Testis (tissue), 3 donors: ENCODE measurements around the gene CD244. TPM values are rescaled to one million over a fixed set of nuclear protein-coding genes. Genes with fewer than 3 reads are reported as not detected.

Experiments used
- DNase-seq: peaks from one replicate; pipeline ENCODE4 v3.0.0-alpha.2; 2019
- H3K27ac ChIP-seq, 2 donors: fragments of 200-600 bp; sonication (generic); one replicate each; pipeline ENCODE4 v1.5.1; 2019
- H3K27me3 ChIP-seq: fragments of 200-600 bp; sonication (generic); one replicate; pipeline ENCODE4 v1.5.1; 2019
- H3K36me3 ChIP-seq: fragments of 200-600 bp; sonication (generic); one replicate; pipeline ENCODE4 v1.5.1; 2017; ENCODE audit warnings: low read depth; ENCODE audit errors: missing control alignments
- H3K4me1 ChIP-seq: fragments of 200-600 bp; sonication (generic); one replicate; pipeline ENCODE4 v1.5.1; 2019
- H3K4me3 ChIP-seq, 2 donors: fragments of 200-600 bp; sonication (generic); one replicate each; pipeline ENCODE4 v1.5.1; 2017 to 2019
- H3K9me3 ChIP-seq: fragments of 200-600 bp; sonication (generic); one replicate; pipeline ENCODE4 v1.5.1; 2017
- POLR2A ChIP-seq: fragments of 450-650 bp; IDR thresholded peaks from one replicate; pipeline ENCODE4 v1.6.1; 2017; ENCODE audit warnings: antibody characterized with exemption, mild to moderate bottlenecking, moderate library complexity
- WGBS, 2 donors: methylation state at CpG; one replicate each; pipeline ENCODE4 v1.1.5; 2018; 5-methylcytosine and 5-hydroxymethylcytosine counted together
- intact Hi-C: fragments of 100-400 bp; cut with DNase I; formaldehyde crosslinking; loops from one replicate; pipeline ENCODE4 v1.15.1; 2023; ENCODE audit warnings: low total_unique reads
- polyA plus RNA-seq: library from polyadenylated mRNA; stranded (reverse); fragments of 350-450 nt; fragmentation: Illumina TruSeq; extraction: RNeasy Lipid Tissue Mini Kit (QIAGEN cat#74804); gene quantifications from one replicate; pipeline ENCODE4 v1.2.3, GENCODE V29; 2014; ENCODE audit warnings: low read depth, low replicate concordance; ENCODE audit not compliant: insufficient read depth
- total RNA-seq, 2 donors: library from RNA; depleted of rRNA; stranded (reverse); fragments of >200 nt; gene quantifications; one replicate each; pipeline ENCODE4 v1.2.3, GENCODE V29; 2016
- TF ChIP-seq, protein P1 (sequence below), 3 experiments: fragments of 450-650 bp in 2 of 3; fragments of 200-600 bp in 1 of 3; sonication (generic) in 1 of 3; IDR thresholded peaks; one replicate each; pipeline ENCODE4 v1.5.1; 2016 to 2019; ENCODE audit warnings: antibody characterized with exemption in 3 of 3, mild to moderate bottlenecking in 2 of 3, moderate library complexity in 1 of 3

CD244 gene
- total and polyA plus RNA-seq, 3 donors from 2014 or later: 1.4 to 2.4 (median 2.3) TPM

DNA sequence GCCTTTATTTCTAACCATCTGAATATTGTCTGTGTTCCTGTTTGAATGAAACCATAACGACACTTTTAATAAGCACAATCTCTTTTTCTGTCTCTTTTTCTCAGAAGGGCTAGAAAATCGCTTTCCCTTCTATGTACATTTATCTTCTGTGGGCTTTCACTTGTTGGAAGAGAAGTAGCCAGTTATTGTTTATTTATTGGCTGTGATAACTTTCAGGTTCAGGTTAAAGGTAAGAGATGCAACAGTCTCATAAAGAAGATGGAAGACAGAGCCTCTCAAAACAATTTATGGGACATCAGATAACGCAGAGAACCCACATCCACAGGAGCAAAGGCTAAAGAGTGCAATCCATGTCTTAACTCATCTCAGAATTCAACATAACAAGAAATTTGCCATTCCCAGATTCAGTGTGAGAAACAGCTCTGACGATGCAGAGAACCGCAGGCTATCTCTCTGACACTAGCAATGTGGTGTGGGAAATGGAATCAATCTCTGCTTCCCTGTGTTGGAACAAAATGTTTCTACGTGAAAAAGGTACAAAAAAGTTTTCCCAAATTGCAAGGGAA lies 4.1 kb upstream of the CD244 start:
- intact Hi-C loops: no loop called here
- WGBS, 2 donors: 66 to 75% methylated on average over 6 of the region's 6 CpGs

DNA sequence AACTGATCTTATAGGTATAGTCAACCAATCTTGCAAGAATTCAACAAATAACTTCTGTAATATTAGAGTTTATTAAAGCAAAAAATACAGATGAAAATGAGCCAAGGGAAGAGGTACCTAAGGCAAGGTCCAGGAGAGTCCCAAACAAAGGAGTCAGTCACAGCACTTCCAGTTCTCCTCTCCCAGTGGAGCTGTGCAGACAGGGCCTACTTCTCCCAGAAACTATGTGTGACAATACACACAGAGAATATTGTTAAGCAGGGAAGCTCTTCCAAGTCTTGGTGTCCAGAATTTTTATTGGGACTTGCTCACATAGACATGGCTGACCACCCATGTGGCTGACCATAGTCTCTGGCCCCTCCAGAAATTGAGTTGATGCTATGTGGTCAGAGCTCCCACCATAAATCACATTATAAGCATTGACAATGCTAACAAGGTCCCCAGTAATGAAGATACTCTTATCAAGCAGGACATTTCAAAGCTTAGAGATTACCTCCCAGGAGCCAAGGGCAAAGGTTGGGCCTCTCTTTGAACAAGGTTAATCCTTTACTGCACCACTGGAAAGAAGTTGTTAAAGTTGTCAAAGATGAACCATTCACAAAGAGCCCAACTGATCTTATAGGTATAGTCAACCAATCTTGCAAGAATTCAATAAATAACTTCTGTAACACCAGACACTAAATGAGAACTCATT lies 3.5 kb upstream of the CD244 start:
- H3K4me1 ChIP-seq: peaks cover 6% of the 10 kb centered on the region
- no peaks in the 10 kb centered on the region for H3K27me3 ChIP-seq
- no peaks in the 10 kb centered on the region for H3K9me3 ChIP-seq
- no peak overlapping the region for H3K4me3 ChIP-seq
- intact Hi-C loops: no loop called here
- DNase-seq: no peak
- no peaks in the 10 kb centered on the region for H3K36me3 ChIP-seq
- H3K27ac ChIP-seq: no peak overlapping the region
- TF ChIP-seq, protein P1, sequence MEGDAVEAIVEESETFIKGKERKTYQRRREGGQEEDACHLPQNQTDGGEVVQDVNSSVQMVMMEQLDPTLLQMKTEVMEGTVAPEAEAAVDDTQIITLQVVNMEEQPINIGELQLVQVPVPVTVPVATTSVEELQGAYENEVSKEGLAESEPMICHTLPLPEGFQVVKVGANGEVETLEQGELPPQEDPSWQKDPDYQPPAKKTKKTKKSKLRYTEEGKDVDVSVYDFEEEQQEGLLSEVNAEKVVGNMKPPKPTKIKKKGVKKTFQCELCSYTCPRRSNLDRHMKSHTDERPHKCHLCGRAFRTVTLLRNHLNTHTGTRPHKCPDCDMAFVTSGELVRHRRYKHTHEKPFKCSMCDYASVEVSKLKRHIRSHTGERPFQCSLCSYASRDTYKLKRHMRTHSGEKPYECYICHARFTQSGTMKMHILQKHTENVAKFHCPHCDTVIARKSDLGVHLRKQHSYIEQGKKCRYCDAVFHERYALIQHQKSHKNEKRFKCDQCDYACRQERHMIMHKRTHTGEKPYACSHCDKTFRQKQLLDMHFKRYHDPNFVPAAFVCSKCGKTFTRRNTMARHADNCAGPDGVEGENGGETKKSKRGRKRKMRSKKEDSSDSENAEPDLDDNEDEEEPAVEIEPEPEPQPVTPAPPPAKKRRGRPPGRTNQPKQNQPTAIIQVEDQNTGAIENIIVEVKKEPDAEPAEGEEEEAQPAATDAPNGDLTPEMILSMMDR (IDR thresholded peaks at IDR 0.05): no peak
- no peak for TF ChIP-seq POLR2A

More for the DNA sequence above, 4.1 kb upstream of the CD244 start:
- Histone ChIP-seq H3K9me3 (no peaks in the 10 kb centered on the region), H3K36me3 (no peaks in the 10 kb centered on the region), H3K4me1 (peaks cover 6% of the 10 kb centered on the region), H3K4me3 (no peak overlapping the region), H3K27me3 (no peaks in the 10 kb centered on the region), H3K27ac (no peak overlapping the region)
- no peak for DNase-seq
- no peak for TF ChIP-seq POLR2A

DNA sequence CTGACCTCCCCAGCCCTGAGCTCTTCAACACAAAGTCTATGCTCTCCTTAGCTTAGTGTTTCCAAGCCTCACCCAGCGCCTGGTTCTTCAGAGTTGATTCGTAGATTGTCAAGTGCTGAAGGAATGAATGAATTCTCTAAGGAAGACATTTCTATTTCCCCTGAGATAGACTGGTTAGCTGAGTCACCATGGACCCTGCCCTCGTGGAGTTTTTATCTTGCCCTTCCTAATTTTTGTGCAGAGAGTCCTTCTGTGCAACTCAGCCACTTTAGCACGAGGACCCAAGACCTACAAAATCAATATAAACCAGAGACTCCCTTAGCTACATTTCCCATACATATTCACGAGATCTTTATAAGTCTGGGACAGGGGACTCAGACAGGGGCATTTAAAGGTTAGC lies 2.6 kb upstream of the CD244 start:
- H3K4me3 ChIP-seq: no peak overlapping the region
- H3K27ac ChIP-seq: no peak overlapping the region
- DNase-seq: no peak
- TF ChIP-seq, protein P1 (IDR thresholded peaks at IDR 0.05): no peak
- TF ChIP-seq POLR2A: no peak
- intact Hi-C loops: no loop called here
- no peaks in the 10 kb centered on the region for H3K9me3 ChIP-seq
- no peaks in the 10 kb centered on the region for H3K27me3 ChIP-seq
- peaks cover 6% of the 10 kb centered on the region for H3K4me1 ChIP-seq
- WGBS, 2 donors: 94% methylated on average over 5 of the region's 5 CpGs
- H3K36me3 ChIP-seq: no peaks in the 10 kb centered on the region

DNA sequence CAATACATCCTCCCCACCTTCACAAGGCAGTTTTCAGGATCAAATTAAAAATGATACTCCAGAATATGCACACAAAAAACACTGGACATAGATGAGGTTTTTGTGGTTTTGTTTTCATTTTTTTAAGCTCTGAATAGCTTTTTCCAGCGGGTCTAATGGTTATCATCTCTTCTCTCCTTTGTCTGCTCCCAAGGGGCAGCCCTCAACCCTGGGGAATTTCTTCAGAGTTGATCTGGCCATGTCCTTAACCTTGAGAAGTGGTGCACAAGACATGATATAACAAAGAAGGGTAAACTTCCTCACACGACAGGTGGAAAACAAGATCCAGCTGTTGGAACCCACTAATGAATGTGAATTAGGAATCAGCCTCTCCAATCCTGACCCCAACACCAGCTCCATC lies 1.5 kb upstream of the CD244 start:
- TF ChIP-seq, protein P1 (IDR thresholded peaks at IDR 0.05): no peak
- no peak for TF ChIP-seq POLR2A
- no peaks in the 10 kb centered on the region for H3K27me3 ChIP-seq
- H3K4me3 ChIP-seq: no peak overlapping the region
- H3K9me3 ChIP-seq: no peaks in the 10 kb centered on the region
- intact Hi-C loops: no loop called here
- 44 to 54% methylated on average over 2 of the region's 2 CpGs for WGBS, 2 donors
- DNase-seq: no peak
- peaks cover 6% of the 10 kb centered on the region for H3K4me1 ChIP-seq
- H3K27ac ChIP-seq: no peak overlapping the region
- H3K36me3 ChIP-seq: no peaks in the 10 kb centered on the region

DNA sequence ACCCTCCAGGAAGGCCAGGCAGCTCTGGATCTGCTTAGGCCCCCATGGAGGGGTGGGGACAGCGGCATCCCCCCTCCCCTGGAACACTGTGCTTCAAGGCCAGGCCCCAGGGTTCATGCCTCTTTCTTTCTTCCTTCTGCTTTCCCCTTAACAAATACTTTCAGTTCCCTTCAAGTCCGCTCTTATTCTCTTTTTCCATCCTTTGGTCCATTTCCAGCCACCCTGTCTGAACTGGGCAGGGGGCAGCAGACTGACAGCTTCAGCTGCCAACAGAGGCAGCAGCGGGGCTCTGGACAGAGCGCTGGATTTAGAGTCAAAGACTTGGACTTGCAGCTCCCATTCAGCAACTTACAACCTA lies 1.1 kb upstream of the CD244 start:
- no peak for DNase-seq
- Histone ChIP-seq H3K27ac (no peak overlapping the region), H3K4me3 (no peak overlapping the region), H3K36me3 (no peaks in the 10 kb centered on the region), H3K27me3 (no peaks in the 10 kb centered on the region), H3K4me1 (peaks cover 6% of the 10 kb centered on the region), H3K9me3 (no peaks in the 10 kb centered on the region)
- TF ChIP-seq POLR2A: no peak
- TF ChIP-seq, protein P1 (IDR thresholded peaks at IDR 0.05): no peak
- WGBS, 2 donors: 74 to 87% methylated on average over 4 of the region's 4 CpGs
- intact Hi-C loops: no loop called here
